GM12878 (cell line): ENCODE data around the gene CARHSP1. TPM values are rescaled to one million over a fixed set of nuclear protein-coding genes. Genes with fewer than 3 reads are reported as not detected.
"Not testable (repeated sequence)": the region's sequence is repeated elsewhere in the genome, so short reads cannot be mapped to it uniquely, and the experiment has no call there.

Experiments used
- ATAC-seq: fragments of 200-7000 bp; cut with Tn5 transposase; 3 replicates; pipeline ENCODE4 v1.9.1; 2020; ENCODE audit warnings: mild to moderate bottlenecking, moderate library complexity
- BruUV-seq: library from RNA; stranded (reverse); fragments of 400-500 nt; replicated peaks from 2 replicates; lab custom pipeline; 2021; lab: Mats Ljungman, UMichigan
- CTCF ChIA-PET: fragments of 300-600 bp; sonication (Branson Sonifier 250); formaldehyde crosslinking; extraction: SDS; loops from one replicate; lab custom pipeline; 2021; ENCODE audit warnings: inconsistent platforms; lab: Yijun Ruan, JAX
- POLR2A ChIA-PET: fragments of 350-600 bp; formaldehyde crosslinking; extraction: SDS; loops from one replicate; lab custom pipeline; 2021; ENCODE audit warnings: inconsistent platforms; lab: Charles Lee
- RAD21 ChIA-PET: fragments of 300-600 bp; sonication (Branson Sonifier 250); formaldehyde crosslinking; loops from one replicate; lab custom pipeline; 2023; ENCODE audit warnings: antibody characterized with exemption; ENCODE audit not compliant: unreplicated experiment; lab: Charles Lee
- SMC1A ChIA-PET: fragments of 300-600 bp; sonication (Branson Sonifier 250); formaldehyde crosslinking; loops from one replicate; lab custom pipeline; 2023; ENCODE audit not compliant: unreplicated experiment, uncharacterized antibody; lab: Charles Lee
- DNase-seq: peaks from one replicate; pipeline ENCODE4 v3.0.0-alpha.2; 2011; ENCODE audit warnings: low read depth, low spot score
- FAIRE-seq: peaks from 3 replicates; lab custom pipeline; 2011; peaks lifted over from hg19 to GRCh38; lab: Jason Lieb, UNC
- H2AFZ ChIP-seq: 2 replicates; pipeline ENCODE4 v1.6.0; 2011; ENCODE audit warnings: low read depth, low read length, control low read depth; ENCODE audit not compliant: control insufficient read depth
- H3K27ac ChIP-seq: 2 replicates; pipeline ENCODE4 v1.5.1; 2011; ENCODE audit warnings: control low read depth; ENCODE audit not compliant: control insufficient read depth, insufficient read depth
- H3K27me3 ChIP-seq, 2 experiments: replicated peaks in 1 of 2; 2 replicates each; pipeline versions ENCODE4 v1.6.0 to v1.6.1; 2011; ENCODE audit warnings: low read length in 1 of 2; ENCODE audit not compliant: control insufficient read depth in 2 of 2, insufficient read depth in 2 of 2
- H3K36me3 ChIP-seq, 2 experiments: 2 replicates each; pipeline ENCODE4 v1.5.1; 2011; ENCODE audit warnings: low read length in 1 of 2; ENCODE audit not compliant: control insufficient read depth in 2 of 2, insufficient read depth in 2 of 2
- H3K4me1 ChIP-seq: 2 replicates; pipeline ENCODE4 v1.6.1; 2011; ENCODE audit warnings: mild to moderate bottlenecking, low read length, moderate library complexity, mixed read lengths; ENCODE audit not compliant: control insufficient read depth, insufficient read depth
- H3K4me2 ChIP-seq: 2 replicates; pipeline ENCODE4 v1.6.0; 2011; ENCODE audit warnings: control low read depth; ENCODE audit not compliant: control insufficient read depth, insufficient read depth
- H3K4me3 ChIP-seq: fragments of 200-600 bp; sonication (generic); 2 replicates; pipeline ENCODE4 v1.5.1; 2016
- H3K79me2 ChIP-seq: 2 replicates; pipeline ENCODE4 v1.6.0; 2011; ENCODE audit warnings: low read length; ENCODE audit not compliant: control insufficient read depth, insufficient read depth
- H3K9ac ChIP-seq: 2 replicates; pipeline ENCODE4 v1.8.0; 2011; ENCODE audit warnings: low read length, control low read depth, mixed read lengths; ENCODE audit not compliant: control insufficient read depth, insufficient read depth
- H3K9me3 ChIP-seq: replicated peaks from 3 replicates; pipeline ENCODE4 v1.5.1; 2011; ENCODE audit warnings: mild to moderate bottlenecking, low read length; ENCODE audit not compliant: control insufficient read depth, insufficient read depth
- H4K20me1 ChIP-seq: 2 replicates; pipeline ENCODE4 v1.6.0; 2011; ENCODE audit not compliant: control insufficient read depth, insufficient read depth
- GATAD2B ChIP-seq: fragments of 450-650 bp; conservative IDR thresholded peaks from 2 replicates; pipeline ENCODE4 v1.6.1; 2017; ENCODE audit warnings: low read depth, mild to moderate bottlenecking, moderate library complexity
- HCFC1 ChIP-seq: fragments of 150-350 bp; IDR thresholded peaks from 2 replicates; pipeline ENCODE4 v1.6.1; 2014; ENCODE audit warnings: low read length
- POLR2AphosphoS2 ChIP-seq: IDR thresholded peaks from 2 replicates; pipeline ENCODE4 v1.6.1; 2011; ENCODE audit warnings: low read depth, mild to moderate bottlenecking, low read length, improper control_type of control experiment, moderate library complexity
- SIX5 ChIP-seq: IDR thresholded peaks from 2 replicates; pipeline ENCODE4 v1.6.1; 2011; ENCODE audit warnings: mild to moderate bottlenecking, low read depth, low read length, moderate library complexity; ENCODE audit not compliant: severe bottlenecking
- ZNF207 ChIP-seq: fragments of 450-650 bp; IDR thresholded peaks from 2 replicates; pipeline ENCODE4 v1.6.1; 2014; ENCODE audit warnings: antibody characterized with exemption, mild to moderate bottlenecking, borderline replicate concordance
- WGBS: methylation state at CpG from one replicate; pipeline ENCODE4 v1.1.6; 2016; ENCODE audit warnings: low lambda C conversion rate; ENCODE audit not compliant: insufficient replicate concordance, insufficient coverage; ENCODE audit errors: missing lambda C conversion rate; 5-methylcytosine and 5-hydroxymethylcytosine counted together
- in situ Hi-C: fragments of 300-500 bp; cut with MboI; formaldehyde crosslinking; loops from 9 replicates; pipeline ENCODE4 v1.14.3; 2018; ENCODE audit warnings: mixed read lengths
- intact Hi-C: fragments of 100-400 bp; cut with micrococcal nuclease; formaldehyde crosslinking; loops from one replicate; pipeline ENCODE4 v1.14.2; 2022; ENCODE audit not compliant: unreplicated experiment
- polyA plus RNA-seq, 11 experiments: library from polyadenylated mRNA; depleted of rRNA in 4 of 11; unstranded in 6 of 11; stranded (reverse) in 5 of 11; fragments of >200 nt; fragmentation: Nextera tagmentation in 4 of 11; fragmentation: Illumina TruSeq in 1 of 11; extraction: Ambion mirVana in 4 of 11; extraction: Trizol in 1 of 11; gene quantifications; 1 replicate in 1 of 11; 2 replicates in 10 of 11; pipeline versions ENCODE4 v1.2.1 to v1.2.3, GENCODE V29; 2011 to 2016; ENCODE audit warnings: inconsistent platforms in 2 of 11, missing spikeins in 2 of 11, low read depth in 1 of 11
- total RNA-seq, 4 experiments: library from RNA; depleted of rRNA in 3 of 4; stranded (reverse); fragments of >200 nt in 3 of 4; fragmentation: Illumina TruSeq in 1 of 4; extraction: Trizol in 1 of 4; gene quantifications; 2 replicates each; pipeline versions ENCODE4 v1.2.1 to v1.2.3, GENCODE V29; 2013 to 2021
- TF ChIP-seq, protein P1 (sequence below): fragments of 450-650 bp; IDR thresholded peaks from 2 replicates; pipeline ENCODE4 v1.6.1; 2014; ENCODE audit warnings: mild to moderate bottlenecking
- TF ChIP-seq, protein P2 (sequence below), 3 experiments: IDR thresholded peaks in 2 of 3; conservative IDR thresholded peaks in 1 of 3; 2 replicates each; pipeline ENCODE4 v1.5.1; 2011; ENCODE audit warnings: low read depth in 3 of 3, low read length in 3 of 3, mild to moderate bottlenecking in 3 of 3, control low read depth in 2 of 3, moderate library complexity in 2 of 3, inconsistent platforms in 1 of 3, mixed read lengths in 1 of 3; ENCODE audit not compliant: control insufficient read depth in 2 of 3, insufficient read depth in 1 of 3; ENCODE audit errors: extremely low read depth in 1 of 3
- TF ChIP-seq, protein P3 (sequence below): IDR thresholded peaks from 2 replicates; pipeline ENCODE4 v1.6.1; 2012; ENCODE audit warnings: low read length, inconsistent platforms

Gene CARHSP1
- total and polyA plus RNA-seq, 10 of the 15 experiments (the other 5 are each of a cell fraction or from before 2014, with no cell fraction given): 5.5 to 112 (median 67.0) TPM

DNA sequence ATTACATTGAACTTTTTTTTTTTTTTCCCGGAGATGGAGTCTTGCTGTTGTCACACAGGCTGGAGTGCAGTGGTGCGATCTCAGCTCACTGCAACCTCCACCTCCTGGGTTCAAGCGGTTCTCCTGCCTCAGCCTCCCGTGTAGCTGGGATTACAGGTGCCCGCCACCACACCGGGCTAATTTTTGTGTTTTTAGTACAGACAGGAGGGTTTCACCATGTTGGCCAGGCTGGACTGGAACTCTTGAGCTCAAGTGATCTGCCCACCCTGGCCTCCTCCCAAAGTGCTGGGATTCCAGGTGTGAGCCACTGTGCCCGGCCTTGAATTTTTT is 5.0 kb upstream of the CARHSP1 start:
- BruUV-seq, POLR2A ChIA-PET, FAIRE-seq: not testable (repeated sequence)

DNA sequence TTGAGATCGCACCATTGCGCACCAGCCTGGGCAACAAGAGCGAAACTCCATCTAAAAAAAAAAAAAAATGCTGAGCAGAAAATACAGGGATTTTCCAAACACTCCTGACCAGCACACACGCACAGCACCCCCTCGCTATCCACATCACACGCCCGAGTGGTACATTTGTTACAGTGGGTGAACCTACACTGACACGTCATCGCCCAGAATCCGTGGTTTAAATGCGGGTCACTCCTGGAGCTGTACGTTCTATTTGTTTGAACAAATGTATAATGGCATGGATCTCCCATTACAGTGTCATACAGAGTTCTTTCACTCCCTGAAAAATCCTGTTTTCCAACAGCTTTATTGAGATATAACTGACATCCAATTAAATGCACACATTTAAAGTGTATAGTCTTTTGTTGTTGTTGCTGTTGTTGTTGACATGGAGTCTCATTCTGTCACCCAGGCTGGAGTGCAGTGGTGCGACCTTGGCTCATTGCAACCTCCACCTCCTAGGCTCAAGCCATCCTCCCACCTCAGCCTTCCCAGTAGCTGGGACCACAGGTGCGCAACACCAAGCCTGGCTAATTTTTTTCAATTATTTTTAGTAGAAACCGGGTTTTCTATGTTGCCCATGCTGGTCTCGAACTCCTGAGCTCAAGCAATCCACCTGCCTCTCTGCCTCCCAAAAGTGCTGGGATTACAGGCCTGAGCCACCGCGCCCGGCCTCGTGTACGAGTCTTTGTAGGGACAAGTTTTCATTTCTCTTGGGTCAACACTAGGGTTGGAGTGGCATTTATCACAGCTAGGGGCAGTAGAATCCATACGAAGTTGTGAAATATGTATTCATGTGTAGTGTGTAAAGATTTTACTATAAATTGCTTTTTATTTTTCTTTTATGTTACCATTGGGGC is 4.4 kb upstream of the CARHSP1 start:
- ChIA-PET POLR2A (interaction anchor here (0.6 kb wide), 1 partner anchor 231 kb away, joined by 3 read pairs; no protein-coding TSS in a partner anchor), CTCF (interaction anchor here (0.6 to 3.1 kb wide), 13 partner anchors 7 to 303 kb away, joined by 3 to 38 read pairs (median 3); partner anchors contain the start of gene LITAFD), SMC1A (interaction anchor here (1.0 to 4.4 kb wide), 5 partner anchors 9 to 211 kb away, joined by 3 to 29 read pairs (median 5); partner anchors contain the start of gene LITAFD), RAD21 (interaction anchor here (0.5 to 2.6 kb wide), 4 partner anchors 12 to 214 kb away, joined by 3 to 14 read pairs (median 7); no protein-coding TSS in a partner anchor)
- Histone ChIP-seq H3K79me2 (peaks cover under 1% of the 10 kb centered on the region), H4K20me1 (no peaks in the 10 kb centered on the region), H3K4me3 (no peak overlapping the region), H3K27me3 (no peaks in the 10 kb centered on the region), H3K4me1 (peaks cover 30% of the 10 kb centered on the region), H3K9ac (no peak overlapping the region), H2AFZ (no peak overlapping the region), H3K4me2 (no peak overlapping the region), H3K9me3 (no peaks in the 10 kb centered on the region), H3K36me3 (no peaks in the 10 kb centered on the region), H3K27ac (no peak overlapping the region)
- no peak for DNase-seq
- no TSS peak for BruUV-seq
- no peak for FAIRE-seq
- in situ Hi-C loops (no loop called here), intact Hi-C loops (no loop called here)
- no peak for ATAC-seq
- WGBS: 84% methylated on average over 22 of the region's 22 CpGs
- TF ChIP-seq ZNF207 (no peak), POLR2AphosphoS2 (no peak), SIX5 (no peak), GATAD2B (no peak), HCFC1 (no peak)
- TF ChIP-seq, protein P1, sequence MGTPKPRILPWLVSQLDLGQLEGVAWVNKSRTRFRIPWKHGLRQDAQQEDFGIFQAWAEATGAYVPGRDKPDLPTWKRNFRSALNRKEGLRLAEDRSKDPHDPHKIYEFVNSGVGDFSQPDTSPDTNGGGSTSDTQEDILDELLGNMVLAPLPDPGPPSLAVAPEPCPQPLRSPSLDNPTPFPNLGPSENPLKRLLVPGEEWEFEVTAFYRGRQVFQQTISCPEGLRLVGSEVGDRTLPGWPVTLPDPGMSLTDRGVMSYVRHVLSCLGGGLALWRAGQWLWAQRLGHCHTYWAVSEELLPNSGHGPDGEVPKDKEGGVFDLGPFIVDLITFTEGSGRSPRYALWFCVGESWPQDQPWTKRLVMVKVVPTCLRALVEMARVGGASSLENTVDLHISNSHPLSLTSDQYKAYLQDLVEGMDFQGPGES: no peak
- TF ChIP-seq, protein P2, sequence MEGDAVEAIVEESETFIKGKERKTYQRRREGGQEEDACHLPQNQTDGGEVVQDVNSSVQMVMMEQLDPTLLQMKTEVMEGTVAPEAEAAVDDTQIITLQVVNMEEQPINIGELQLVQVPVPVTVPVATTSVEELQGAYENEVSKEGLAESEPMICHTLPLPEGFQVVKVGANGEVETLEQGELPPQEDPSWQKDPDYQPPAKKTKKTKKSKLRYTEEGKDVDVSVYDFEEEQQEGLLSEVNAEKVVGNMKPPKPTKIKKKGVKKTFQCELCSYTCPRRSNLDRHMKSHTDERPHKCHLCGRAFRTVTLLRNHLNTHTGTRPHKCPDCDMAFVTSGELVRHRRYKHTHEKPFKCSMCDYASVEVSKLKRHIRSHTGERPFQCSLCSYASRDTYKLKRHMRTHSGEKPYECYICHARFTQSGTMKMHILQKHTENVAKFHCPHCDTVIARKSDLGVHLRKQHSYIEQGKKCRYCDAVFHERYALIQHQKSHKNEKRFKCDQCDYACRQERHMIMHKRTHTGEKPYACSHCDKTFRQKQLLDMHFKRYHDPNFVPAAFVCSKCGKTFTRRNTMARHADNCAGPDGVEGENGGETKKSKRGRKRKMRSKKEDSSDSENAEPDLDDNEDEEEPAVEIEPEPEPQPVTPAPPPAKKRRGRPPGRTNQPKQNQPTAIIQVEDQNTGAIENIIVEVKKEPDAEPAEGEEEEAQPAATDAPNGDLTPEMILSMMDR (IDR thresholded peaks at IDR 0.05 in 2 of 3, conservative IDR thresholded peaks at IDR 0.05 in 1 of 3; ENCODE audit: control insufficient read depth in 2 of 3, extremely low read depth in 1 of 3, insufficient read depth in 1 of 3, low read depth in 3 of 3, low read length in 3 of 3): peak; percentile 5 to 34 (median 19); a peak in 3 of 6 replicates
- TF ChIP-seq, protein P3, sequence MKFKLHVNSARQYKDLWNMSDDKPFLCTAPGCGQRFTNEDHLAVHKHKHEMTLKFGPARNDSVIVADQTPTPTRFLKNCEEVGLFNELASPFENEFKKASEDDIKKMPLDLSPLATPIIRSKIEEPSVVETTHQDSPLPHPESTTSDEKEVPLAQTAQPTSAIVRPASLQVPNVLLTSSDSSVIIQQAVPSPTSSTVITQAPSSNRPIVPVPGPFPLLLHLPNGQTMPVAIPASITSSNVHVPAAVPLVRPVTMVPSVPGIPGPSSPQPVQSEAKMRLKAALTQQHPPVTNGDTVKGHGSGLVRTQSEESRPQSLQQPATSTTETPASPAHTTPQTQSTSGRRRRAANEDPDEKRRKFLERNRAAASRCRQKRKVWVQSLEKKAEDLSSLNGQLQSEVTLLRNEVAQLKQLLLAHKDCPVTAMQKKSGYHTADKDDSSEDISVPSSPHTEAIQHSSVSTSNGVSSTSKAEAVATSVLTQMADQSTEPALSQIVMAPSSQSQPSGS: no peak

More for the DNA sequence above, 5.0 kb upstream of the CARHSP1 start:
- DNase-seq, in situ Hi-C loops, ATAC-seq, H3K27ac ChIP-seq, H3K4me2 ChIP-seq, intact Hi-C loops, H3K4me3 ChIP-seq, H3K9me3 ChIP-seq, H4K20me1 ChIP-seq, H3K27me3 ChIP-seq, H3K36me3 ChIP-seq, H3K9ac ChIP-seq, H2AFZ ChIP-seq, H3K79me2 ChIP-seq: not testable (repeated sequence)
- ChIA-PET RAD21 (interaction anchor here (0.9 to 2.6 kb wide), 2 partner anchors 18 to 212 kb away, joined by 4 to 11 read pairs; no protein-coding TSS in a partner anchor), CTCF (interaction anchor here (0.6 to 2.5 kb wide), 10 partner anchors 9 to 303 kb away, joined by 3 to 10 read pairs (median 4); no protein-coding TSS in a partner anchor), SMC1A (interaction anchor here (1.5 to 4.4 kb wide), 3 partner anchors 8 to 212 kb away, joined by 5 to 29 read pairs (median 6); partner anchors contain the start of gene LITAFD)
- H3K4me1 ChIP-seq: peaks cover 33% of the 10 kb centered on the region
- WGBS: 100% methylated on average over 7 of the region's 7 CpGs
